ENCODE measurements around the gene MPPE1. TPM values are rescaled to one million over a fixed set of nuclear protein-coding genes. Genes with fewer than 3 reads are reported as not detected.

MPPE1 gene
- total RNA-seq, 1 experiment from 2014 or later: 21.4 TPM

DNA sequence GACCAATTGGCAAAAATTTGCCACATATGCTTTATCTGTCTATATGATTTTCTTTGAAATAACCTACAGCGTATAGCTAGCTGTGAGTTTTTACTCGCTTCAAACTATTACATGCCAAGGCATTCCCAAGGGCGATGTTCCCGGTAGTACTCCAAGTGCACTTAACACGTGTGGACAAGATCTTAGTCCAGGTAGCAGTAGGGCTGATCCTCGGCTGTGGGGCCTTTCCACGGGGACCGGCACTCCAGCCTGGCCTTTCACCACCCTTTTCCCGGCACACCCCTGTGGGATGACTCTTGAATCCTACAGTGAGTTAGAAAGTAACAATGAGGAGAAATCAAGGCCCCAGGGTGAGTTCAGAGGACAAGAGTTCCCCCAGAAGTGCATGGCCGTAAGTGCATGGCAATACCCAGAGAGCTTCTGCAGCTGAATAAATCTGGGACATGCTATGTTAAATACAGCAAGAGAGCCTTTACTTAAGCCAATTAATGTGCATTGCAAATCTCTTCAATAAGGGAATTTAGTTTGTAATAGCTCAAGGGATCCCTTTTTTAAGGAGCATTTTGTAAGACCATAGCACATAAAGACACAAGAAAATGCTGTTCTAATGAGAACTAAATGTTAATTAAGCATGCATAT is 30.5 kb downstream of the MPPE1 start:
- ChIA-PET RAD21 (ENCODE audit: low non-redundant PET in 1 of 2, low total read pairs in 2 of 2, uncharacterized antibody in 2 of 2, unreplicated experiment in 2 of 2) (no interaction called here), CTCF (no interaction called here), POLR2A (no interaction called here)
- no peak overlapping the region for H3K27ac ChIP-seq (ENCODE audit: low read depth, low read length)
- no peak overlapping the region for H3K4me3 ChIP-seq (replicated peaks in 1 of 2; ENCODE audit: low read depth in 1 of 2, low read length in 2 of 2)
- H3K4me2 ChIP-seq (ENCODE audit: low read length): no peak overlapping the region
- no peaks in the 10 kb centered on the region; a peak in 1 of 4 replicates for H3K4me1 ChIP-seq (ENCODE audit: control insufficient read depth in 1 of 2, insufficient read depth in 2 of 2, low read length in 2 of 2)
- no peaks in the 10 kb centered on the region for H3K9me2 ChIP-seq (ENCODE audit: insufficient read depth)
- TF ChIP-seq, protein P1, sequence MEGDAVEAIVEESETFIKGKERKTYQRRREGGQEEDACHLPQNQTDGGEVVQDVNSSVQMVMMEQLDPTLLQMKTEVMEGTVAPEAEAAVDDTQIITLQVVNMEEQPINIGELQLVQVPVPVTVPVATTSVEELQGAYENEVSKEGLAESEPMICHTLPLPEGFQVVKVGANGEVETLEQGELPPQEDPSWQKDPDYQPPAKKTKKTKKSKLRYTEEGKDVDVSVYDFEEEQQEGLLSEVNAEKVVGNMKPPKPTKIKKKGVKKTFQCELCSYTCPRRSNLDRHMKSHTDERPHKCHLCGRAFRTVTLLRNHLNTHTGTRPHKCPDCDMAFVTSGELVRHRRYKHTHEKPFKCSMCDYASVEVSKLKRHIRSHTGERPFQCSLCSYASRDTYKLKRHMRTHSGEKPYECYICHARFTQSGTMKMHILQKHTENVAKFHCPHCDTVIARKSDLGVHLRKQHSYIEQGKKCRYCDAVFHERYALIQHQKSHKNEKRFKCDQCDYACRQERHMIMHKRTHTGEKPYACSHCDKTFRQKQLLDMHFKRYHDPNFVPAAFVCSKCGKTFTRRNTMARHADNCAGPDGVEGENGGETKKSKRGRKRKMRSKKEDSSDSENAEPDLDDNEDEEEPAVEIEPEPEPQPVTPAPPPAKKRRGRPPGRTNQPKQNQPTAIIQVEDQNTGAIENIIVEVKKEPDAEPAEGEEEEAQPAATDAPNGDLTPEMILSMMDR (IDR thresholded peaks at IDR 0.05 in 2 of 3, conservative IDR thresholded peaks at IDR 0.05 in 1 of 3; ENCODE audit: borderline replicate concordance in 1 of 3, insufficient read depth in 1 of 3, low read depth in 2 of 3, low read length in 2 of 3): no peak
- TF ChIP-seq SRF (IDR thresholded peaks at IDR 0.05; ENCODE audit: low read depth) (no peak), FOSL1 (IDR thresholded peaks at IDR 0.05; ENCODE audit: low read depth) (no peak)
- no TSS peak for BruUV-seq (replicated peaks)
- H3K36me3 ChIP-seq (ENCODE audit: control insufficient read depth in 1 of 2, insufficient read depth in 2 of 2, low read length in 2 of 2): no peaks in the 10 kb centered on the region
- peaks cover 0 to 3% of the 10 kb centered on the region in 2 experiments; a peak in 1 of 4 replicates for H3K9me3 ChIP-seq (ENCODE audit: control insufficient read depth in 1 of 2, insufficient read depth in 1 of 2, low read depth in 1 of 2, low read length in 2 of 2)
- no peak for ATAC-seq
- H2AFZ ChIP-seq (ENCODE audit: low read depth, low read length, poor library complexity, severe bottlenecking): no peak overlapping the region
- no peaks in the 10 kb centered on the region for H4K20me1 ChIP-seq (ENCODE audit: insufficient read depth)
- DNase-seq (ENCODE audit: low read depth, low spot score): no peak
- H3K27me3 ChIP-seq (ENCODE audit: insufficient read depth, low read length): no peaks in the 10 kb centered on the region
- intact Hi-C loops (cut with micrococcal nuclease): no loop called here
- no peaks in the 10 kb centered on the region for H3K79me2 ChIP-seq (ENCODE audit: insufficient read depth, low read length)
- H3K9ac ChIP-seq (ENCODE audit: low read length): no peak overlapping the region

DNA sequence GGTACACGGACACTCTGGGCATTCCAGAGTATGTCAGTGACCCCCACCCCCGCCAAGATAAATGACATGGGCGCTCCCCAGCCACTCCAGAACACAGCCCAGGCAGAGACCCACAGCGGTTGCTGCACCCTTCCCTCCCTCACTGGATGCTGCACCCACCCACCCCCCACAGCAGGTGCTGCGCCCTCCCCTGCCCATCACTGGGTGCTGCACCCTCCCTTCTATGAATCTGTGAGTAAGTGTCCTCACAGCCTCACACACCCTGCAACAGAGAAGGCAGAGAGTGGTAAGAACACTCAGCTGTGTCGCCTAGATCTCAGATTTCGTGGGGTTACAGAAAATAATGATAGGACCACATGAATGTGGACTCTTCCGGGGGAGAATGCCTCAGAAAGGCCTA is 33.4 kb downstream of the MPPE1 start:
- RAD21 ChIA-PET (ENCODE audit: low non-redundant PET in 1 of 2, low total read pairs in 2 of 2, uncharacterized antibody in 2 of 2, unreplicated experiment in 2 of 2): no interaction called here
- TF ChIP-seq SIN3A (IDR thresholded peaks at IDR 0.05; ENCODE audit: low read depth) (no peak), TCF7L2 (IDR thresholded peaks at IDR 0.05; ENCODE audit: borderline replicate concordance, extremely low read depth, insufficient read depth, insufficient read length) (no peak), SRF (IDR thresholded peaks at IDR 0.05; ENCODE audit: low read depth) (no peak), ZNF274 (IDR thresholded peaks at IDR 0.05; ENCODE audit: low read depth, low read length) (no peak), JUND (IDR thresholded peaks at IDR 0.05) (no peak), CEBPB (IDR thresholded peaks at IDR 0.05; ENCODE audit: low read depth) (no peak), YY1 (IDR thresholded peaks at IDR 0.05; ENCODE audit: extremely low read depth, insufficient replicate concordance, low read depth, low read length) (no peak), ATF3 (IDR thresholded peaks at IDR 0.05) (no peak), SP1 (IDR thresholded peaks at IDR 0.05; ENCODE audit: low read depth) (no peak), RAD21 (IDR thresholded peaks at IDR 0.05; ENCODE audit: low read depth) (no peak), POLR2AphosphoS5 (IDR thresholded peaks at IDR 0.05; ENCODE audit: low read depth, low read length) (no peak), REST (IDR thresholded peaks at IDR 0.05; ENCODE audit: low read depth) (no peak)

More for the DNA sequence above, 33.4 kb downstream of the MPPE1 start:
- H3K4me1 ChIP-seq (ENCODE audit: control insufficient read depth in 1 of 2, insufficient read depth in 2 of 2, low read length in 2 of 2): peaks cover 0 to 4% of the 10 kb centered on the region in 2 experiments; a peak in 1 of 4 replicates
- peaks cover 0 to 3% of the 10 kb centered on the region in 2 experiments; a peak in 1 of 4 replicates for H3K9me3 ChIP-seq (ENCODE audit: control insufficient read depth in 1 of 2, insufficient read depth in 1 of 2, low read depth in 1 of 2, low read length in 2 of 2)
- H3K4me2 ChIP-seq (ENCODE audit: low read length): no peak overlapping the region
- H3K79me2 ChIP-seq (ENCODE audit: insufficient read depth, low read length): no peaks in the 10 kb centered on the region
- no peak overlapping the region for H3K4me3 ChIP-seq (replicated peaks in 1 of 2; ENCODE audit: low read depth in 1 of 2, low read length in 2 of 2)
- H3K36me3 ChIP-seq (ENCODE audit: control insufficient read depth in 1 of 2, insufficient read depth in 2 of 2, low read length in 2 of 2): no peaks in the 10 kb centered on the region
- DNase-seq (ENCODE audit: low read depth, low spot score): no peak
- H4K20me1 ChIP-seq (ENCODE audit: insufficient read depth): no peaks in the 10 kb centered on the region
- intact Hi-C loops (cut with micrococcal nuclease): no loop called here
- no peak for ATAC-seq
- no peak overlapping the region for H3K9ac ChIP-seq (ENCODE audit: low read length)
- no peak overlapping the region for H3K27ac ChIP-seq (ENCODE audit: low read depth, low read length)
- ChIA-PET POLR2A (no interaction called here), CTCF (no interaction called here)
- no TSS peak for BruUV-seq (replicated peaks)
- no peaks in the 10 kb centered on the region for H3K27me3 ChIP-seq (ENCODE audit: insufficient read depth, low read length)
- H2AFZ ChIP-seq (ENCODE audit: low read depth, low read length, poor library complexity, severe bottlenecking): no peak overlapping the region
- H3K9me2 ChIP-seq (ENCODE audit: insufficient read depth): no peaks in the 10 kb centered on the region

Measured in HCT116 (cell line).